NCI-H1930 (cell line): ENCODE data around the gene MARCKSL1.
A peak's percentile ranks its signal among the peaks of the same experiment; 100 is the strongest.
"Not testable (repeated sequence)": the region's sequence is repeated elsewhere in the genome, so short reads cannot be mapped to it uniquely, and the experiment has no call there.

ENCODE experiments used
- DNase-seq, 2 experiments: peaks; one replicate each; lab custom pipeline; 2025; lab: John Stamatoyannopoulos, UW

MARCKSL1 gene

DNA sequence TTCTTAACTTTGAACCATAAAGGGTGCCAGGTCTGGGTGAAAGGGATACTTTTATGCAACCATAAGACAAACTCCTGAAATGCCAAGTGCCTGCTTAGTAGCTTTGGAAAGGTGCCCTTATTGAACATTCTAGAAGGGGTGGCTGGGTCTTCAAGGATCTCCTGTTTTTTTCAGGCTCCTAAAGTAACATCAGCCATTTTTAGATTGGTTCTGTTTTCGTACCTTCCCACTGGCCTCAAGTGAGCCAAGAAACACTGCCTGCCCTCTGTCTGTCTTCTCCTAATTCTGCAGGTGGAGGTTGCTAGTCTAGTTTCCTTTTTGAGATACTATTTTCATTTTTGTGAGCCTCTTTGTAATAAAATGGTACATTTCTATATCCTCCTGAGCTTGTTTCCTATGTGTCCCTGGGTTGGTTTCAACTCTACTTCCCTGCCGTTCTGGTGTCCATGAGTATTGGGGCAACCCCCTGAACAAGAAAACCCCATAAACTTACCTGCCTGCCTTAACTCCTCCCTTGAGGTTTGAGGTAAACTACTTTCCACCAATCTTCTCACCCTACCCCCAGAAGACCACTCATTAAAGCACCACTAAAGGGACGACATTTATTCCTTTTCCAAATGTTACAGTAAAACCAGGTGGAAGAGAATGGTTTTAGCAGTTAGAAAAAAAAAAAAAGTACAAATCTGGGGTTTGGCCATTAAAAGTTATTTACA, 2.6 kb downstream of the MARCKSL1 start:
- no peak for DNase-seq

DNA sequence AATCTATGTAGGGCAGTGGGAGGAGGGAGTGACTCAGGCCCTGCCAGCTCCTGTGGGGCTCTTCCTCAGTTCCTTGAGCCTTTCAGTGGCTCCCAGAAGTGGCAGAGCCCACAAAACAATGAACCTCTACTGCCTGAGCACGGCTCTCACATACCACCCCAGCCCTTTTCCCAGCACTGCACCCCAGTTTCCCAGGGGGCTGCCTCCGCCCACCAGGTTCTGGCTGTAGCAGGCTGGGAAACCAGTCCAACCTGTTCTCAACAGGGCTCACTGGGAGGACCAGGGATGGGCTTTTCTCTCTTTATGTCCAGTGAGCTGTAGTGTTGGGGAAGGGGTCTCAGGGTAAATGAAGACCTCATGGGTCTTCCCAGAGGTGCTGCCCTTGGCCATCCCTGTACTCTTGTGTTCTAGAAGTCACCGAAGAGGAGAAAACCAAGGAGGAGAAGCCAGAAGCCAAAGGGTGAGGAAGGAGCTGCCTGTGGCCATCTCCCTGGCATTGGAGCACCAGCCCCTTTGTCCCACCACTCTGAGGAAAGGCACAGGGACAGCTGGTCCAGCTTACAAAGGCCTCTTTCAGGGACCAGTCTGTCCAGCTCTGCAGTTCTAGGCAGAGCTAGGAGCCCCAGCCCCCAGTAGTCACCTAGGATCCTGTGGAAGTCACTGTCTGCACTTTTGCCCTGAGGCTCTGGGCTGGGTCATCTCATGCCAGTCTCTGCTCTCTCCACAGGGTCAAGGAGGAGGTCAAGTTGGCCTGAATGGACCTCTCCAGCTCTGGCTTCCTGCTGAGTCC, 3.5 kb downstream of the MARCKSL1 start:
- no peak for DNase-seq

DNA sequence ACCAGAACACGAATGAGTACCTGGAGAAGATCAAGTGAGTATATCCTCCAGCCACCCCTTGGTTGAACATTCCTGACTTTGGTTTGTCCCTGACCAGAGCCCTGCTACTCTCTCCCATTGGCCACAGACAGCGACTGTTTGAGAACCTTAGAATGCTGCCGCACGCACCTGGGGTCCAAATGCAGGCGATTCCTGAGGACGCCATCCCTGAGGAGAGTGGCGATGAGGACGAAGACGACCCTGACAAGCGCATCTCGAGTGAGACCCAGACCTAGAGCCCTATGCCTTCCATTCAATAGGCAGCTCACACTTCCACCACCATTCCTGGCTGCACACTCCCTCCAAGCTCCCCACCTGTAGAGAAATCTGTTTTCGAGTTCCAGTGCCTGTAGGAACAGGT, 4.5 kb downstream of the MARCKSL1 start:
- no peak for DNase-seq

DNA sequence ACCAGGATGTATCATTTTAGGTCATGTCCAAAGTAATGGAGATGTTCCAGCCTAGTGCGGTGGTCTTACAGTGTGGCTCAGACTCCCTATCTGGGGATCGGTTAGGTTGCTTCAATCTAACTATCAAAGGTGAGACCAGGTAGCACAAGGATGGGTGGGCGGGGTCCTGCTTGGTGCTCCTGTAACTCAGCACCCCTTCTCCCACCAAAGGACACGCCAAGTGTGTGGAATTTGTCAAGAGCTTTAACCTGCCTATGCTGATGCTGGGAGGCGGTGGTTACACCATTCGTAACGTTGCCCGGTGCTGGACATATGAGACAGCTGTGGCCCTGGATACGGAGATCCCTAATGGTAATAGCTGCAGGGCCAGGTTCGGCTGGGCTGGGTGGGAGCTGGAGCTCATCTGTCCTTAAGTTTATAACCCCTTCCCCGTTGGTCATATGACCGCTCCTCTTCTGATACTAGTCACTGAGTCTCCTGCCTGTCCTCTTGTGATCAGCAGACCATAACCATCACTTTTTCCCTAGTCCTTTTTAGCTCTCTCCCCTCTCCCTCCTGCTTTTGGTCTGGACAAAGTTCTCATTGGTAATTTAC, 5.4 kb downstream of the MARCKSL1 start:
- no peak for DNase-seq

DNA sequence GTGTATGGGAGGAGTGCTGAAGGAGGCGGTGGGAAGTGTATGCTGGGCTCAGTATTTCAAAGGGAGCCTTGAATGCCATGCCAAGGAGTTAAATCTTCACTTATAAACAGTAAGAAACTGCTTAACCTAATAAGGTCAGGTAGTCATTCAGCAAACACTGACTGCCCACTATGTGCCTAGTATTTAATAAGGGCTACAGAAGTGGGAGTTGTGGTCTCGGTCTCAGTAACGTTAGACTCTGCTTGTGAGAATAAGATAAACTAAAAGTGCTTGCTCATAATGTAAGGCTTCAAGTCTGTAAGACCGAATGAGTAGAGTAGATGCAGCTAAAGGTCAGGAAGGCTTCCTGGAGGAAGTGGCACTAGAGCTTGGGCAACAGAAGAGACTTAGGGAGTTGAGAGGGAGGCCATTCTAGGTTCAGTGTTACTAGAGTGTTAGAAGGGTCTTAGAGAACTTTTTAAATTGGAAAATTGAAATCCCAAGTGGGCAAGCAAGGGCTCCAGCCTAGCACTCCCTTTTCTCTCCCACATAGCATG, 6.0 kb downstream of the MARCKSL1 start:
- DNase-seq, result no peak

DNA sequence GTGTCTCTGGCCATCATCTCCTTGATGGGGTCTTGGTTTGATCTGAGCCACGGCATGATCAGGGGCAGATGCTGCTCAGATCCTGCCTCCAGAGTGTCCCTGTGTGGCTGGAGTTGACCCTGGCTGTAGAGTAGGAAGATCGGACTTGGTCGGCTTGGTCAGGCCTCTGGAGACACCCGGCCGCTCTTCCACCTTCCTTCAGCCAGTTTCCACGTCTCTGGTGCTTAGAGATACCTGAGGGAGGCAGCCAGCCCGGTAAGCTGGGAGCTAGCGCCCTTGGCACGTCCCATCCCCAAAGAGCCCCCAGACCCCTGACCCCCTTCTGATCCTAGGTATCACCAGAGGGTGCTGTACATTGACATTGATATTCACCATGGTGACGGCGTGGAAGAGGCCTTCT, 8.8 kb downstream of the MARCKSL1 start:
- no peak for DNase-seq

DNA sequence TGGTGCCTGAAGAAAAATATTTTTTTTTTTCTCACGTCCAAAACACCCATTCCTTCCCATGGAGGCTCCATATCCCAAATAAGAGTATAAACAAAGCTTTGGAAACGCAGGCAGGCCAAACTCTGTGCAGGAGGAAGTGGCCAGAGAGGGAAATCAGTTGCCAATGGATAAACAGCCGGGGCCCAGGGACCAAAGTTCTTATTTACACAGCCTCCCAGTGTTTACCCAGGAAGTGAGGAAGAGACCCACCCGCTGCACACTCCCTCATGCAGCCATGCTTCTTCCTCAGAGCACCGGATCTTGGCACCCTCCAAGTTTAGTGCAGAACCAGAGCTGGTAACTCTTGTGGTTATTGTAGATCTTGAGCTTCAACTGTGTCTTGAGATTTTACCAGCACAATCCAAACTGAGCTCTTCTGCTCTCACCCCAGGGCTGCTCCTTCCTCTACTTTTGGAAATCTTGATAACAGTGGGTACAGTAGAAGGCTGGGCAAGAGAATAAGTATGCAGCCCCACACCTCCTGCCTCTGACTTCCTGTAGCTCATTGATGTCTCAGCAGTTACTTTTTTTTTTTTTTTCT, 14.2 kb downstream of the MARCKSL1 start:
- DNase-seq, result no peak

DNA sequence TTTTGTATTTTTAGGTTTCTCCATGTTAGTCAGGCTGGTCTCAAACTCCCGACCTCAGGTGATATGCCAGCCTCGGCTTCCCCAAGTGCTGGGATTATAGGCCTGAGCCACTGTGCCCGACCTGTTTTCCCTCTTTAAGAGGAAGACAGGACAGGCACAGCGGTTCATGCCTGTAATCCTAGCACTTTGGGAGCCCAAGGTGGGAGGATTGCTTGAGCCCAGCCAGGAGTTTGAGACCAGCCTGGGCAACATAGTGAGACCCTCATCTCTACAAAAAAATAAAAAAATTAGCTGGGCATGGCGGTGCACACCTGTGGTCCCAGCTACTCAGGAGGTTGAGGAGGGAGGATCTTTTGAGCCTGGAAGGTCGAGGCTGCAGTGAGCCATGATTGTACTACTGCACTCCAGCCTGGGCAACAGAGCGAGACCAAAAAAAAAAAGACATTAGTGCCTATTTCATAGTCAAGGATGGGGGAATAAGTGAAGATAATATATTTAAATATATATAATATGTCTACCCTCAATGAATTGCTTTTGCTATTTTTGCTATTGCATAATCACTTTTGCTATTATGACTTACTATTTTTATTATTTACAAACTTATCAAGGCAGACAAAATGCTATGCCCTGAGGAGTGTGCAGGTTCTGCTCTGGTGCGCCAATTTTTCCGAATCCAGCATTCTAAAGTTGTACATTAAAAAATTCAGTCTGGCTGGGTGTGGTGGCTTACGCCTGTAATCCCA, 17.7 kb downstream of the MARCKSL1 start:
- DNase-seq, result no peak

DNA sequence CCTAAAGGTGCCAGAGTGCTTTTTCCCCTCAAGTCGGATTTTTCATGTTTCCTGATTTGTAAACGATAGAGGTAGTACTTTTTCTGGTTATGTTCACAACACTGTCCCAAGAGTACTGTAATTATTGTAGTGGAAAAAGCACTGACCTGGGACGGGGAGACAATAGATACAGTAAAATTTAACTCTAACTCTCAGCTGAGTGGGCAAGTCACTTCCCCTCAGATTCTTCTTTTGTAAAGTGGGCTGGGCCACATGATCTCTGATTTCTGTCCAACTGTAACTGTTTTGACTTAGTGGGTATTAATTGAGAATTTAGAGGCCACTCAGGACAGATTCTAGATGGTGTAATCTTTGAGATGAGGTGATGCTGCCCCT, 19.1 kb downstream of the MARCKSL1 start:
- no peak for DNase-seq

DNA sequence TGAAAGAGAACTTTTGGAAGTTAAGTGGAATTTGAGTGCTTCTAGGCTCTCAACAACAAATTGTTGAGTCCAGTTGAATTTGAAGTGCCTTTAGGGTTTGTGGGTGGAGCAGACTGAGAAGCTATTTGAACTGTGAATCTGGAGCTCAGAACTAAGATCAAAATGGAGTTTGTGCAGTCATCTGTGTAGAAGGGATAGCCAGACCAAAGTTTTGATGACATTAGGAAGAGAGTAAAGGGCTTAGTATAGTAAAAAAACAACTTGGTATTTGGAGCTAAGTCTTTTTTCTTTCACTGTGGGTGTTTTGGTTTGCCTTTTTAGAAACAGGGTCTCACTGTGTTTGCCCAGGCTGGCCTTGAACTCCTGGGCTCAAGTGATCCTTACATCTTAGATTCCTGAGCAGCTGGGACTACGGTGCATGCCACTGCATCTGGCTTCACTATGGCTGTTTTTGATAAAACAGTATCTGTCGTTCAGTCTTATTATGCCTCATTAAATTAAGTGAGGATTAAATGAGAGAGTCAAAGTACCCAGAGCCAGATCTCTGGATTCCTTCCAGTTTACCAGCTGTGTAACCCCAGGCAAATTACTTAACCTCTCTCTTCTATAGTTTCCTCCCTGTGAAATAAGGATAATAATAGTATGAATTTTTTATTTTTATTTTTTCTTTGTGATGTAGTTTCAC, 24.2 kb downstream of the MARCKSL1 start:
- DNase-seq, result no peak

DNA sequence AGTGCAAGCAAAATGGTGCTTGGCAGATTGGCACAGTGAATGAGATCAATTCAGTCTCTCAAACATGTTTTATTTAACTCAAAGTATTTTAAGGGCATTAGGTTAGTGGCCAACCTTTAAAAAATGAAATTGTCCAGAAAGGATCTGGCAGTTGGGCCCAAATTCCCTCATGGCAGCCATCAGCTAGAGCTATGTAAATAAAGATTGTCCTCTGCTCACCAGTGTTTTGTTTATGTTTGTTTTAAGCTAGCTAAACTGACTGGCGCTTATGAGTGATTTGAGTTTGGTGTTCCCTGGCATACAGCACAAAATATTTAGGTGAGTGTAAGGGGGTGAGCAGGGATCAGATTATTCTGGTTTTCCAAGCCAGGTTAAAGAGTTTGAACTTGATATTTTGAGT, 26.1 kb downstream of the MARCKSL1 start:
- no peak for DNase-seq

DNA sequence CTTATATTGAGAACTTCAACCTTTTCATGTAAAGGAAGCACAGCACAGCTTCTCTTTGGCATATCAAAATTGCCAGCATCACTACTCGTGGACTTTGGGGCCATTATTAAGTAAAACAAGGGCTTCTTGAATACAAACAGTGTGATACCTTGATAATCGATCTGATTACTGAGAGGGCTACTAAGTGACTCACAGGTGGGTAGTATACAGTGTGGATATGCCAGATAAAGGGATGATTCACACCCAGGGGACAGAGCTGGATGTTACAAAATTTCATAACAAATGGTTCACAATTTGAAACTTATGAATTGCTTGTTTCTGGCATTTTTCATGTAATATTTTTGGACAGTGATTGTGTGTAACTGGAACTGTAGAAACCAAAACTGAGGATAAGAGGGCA, 28.7 kb downstream of the MARCKSL1 start:
- DNase-seq, result no peak

DNA sequence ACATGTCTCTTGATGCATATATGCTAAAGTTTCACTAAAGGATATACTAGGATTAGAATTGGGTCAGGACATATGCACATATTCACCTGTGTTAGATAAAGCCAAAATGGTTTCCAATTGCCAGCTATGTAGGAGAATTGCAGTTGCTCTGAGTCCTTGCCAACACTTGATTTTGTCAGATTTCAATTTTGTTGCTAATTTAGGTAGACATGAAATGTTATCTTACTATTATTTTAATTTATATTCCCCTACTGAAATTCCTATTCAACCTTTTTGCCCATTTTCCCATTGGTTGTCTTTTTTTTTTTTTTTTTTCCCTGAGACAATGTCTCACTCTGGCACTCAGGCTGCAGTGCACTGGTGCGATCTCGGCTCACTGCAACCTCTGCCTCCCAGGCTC, 30.7 kb downstream of the MARCKSL1 start:
- DNase-seq, result no peak

DNA sequence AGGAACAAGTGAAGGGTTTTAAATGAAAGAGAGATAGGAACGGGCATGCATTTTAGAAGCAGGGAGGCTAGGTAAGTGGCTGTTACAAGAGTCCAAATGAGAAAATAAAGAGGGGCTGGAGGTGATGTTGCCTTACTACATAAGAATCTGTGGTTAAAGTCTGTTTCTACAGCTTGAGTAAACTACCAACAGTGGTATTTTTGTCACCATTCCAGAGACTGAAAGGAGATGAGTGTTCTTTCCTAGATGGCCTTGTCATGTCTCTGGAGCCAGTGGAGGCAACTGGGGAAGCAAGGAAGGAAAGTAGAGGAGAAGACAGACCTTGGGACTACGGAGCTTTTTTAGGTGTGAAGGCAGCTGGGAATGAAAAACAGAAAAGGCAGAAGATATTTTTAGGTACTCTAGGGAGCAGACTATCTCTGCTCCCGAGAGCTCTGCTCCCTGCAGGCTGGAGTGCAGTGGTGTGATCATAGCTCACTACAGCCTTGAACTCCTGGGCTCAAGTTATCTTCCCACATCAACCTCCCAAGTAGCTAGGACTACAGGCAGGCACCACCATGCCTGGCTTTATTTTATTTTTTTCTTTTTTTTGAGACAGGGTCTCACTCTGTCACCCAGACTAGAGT, 31.9 kb downstream of the MARCKSL1 start:
- DNase-seq, result no peak

DNA sequence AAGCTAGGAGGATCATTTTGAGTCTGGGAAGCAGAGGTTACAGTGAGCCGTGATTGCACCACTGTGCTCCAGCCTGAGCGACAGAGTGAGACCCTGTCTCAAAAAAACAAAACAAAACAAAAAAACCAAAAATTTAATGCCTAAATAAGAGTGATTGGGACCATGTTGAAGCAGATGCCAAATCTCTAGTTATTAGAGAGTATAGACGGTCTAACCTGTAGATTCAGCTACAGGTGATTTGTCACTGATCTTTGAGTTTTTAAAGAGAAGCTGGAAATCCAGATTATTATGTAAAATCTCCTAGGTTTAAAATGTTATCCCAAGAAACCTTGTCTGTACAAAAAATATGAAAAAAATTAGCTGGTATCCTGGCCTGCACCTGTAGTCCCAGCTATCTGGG, 32.7 kb downstream of the MARCKSL1 start:
- DNase-seq, result no peak

DNA sequence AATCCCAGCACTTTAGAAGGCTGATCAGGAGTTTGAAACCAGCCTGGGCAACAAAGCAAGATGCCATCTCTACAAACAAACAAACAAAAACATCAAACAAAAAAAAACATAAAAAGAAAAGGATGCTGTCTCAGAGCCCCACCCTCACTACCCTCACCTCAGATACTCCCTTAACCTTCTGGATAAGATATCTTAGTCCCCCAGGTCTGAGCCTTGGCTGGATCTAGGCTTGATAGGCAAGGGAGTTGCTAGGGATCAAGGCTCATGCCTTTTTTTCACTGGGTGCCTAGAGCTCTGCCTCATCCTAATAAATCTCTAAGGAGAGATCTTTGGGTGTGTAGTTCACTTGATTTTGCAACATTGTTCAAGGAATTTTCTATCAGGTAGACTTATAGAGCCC, 36.7 kb downstream of the MARCKSL1 start:
- no peak for DNase-seq

DNA sequence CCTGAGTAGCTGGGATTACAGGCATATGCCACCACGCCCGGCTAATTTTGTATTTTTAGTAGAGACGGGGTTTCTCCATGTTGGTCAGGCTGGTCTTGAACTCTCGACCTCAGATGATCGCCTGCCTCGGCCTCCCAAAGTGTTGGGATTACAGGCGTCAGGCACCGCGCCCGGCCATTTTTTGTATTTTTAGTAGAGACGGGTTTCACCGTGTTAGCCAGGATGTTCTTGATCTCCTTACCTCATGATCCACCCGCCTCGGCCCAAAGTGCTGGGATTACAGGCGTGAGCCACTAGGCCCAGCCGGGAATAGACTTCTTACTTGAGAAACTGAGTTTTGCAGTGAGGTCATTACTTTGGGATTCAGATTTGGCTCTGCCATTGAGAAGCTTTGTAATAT, 37.8 kb downstream of the MARCKSL1 start:
- not testable (repeated sequence) for DNase-seq

DNA sequence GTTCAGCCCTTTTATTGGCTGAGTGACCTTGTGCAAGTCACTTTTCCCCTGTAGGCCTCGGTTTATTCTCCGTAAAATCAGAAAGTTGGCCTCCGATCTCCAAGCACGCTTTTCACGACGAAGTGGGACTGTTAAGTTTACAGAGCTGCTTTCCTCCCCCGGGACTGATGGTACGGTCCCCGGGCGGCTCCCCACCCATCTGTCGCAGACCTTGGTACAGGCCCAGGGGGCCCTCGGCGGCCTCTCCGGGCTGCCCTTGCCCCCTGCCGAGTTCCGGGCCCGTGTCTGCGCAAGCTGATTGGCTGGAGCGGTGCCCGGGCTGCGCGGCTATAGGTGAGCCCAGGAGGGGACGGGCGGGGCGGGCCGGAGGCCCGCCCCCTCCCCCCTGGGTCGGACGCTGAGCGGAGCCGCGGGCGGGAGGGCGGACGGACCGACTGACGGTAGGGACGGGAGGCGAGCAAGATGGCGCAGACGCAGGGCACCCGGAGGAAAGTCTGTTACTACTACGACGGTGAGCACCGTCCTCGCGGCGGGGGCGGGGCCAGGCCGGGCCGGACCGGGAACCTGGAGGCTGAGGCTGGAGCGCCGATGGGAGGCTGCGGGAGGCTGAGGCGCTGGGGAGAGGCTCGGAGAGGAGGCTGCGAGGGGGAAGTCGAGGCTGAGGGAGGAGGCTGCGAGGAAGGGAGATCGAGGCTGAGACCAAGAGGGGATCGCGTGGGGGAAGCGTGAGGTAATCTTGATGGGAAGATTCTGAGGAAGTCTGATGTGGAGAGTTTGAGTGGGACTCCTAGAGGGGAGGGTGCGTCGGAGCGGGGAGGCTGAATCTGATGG, 44.1 kb downstream of the MARCKSL1 start, which contains the start of gene HDAC1:
HDAC1 (plus strand) TSS at position 376 of the 831 bp plus-strand sequence; CDS start at position 463, 87 bp downstream.
- peak; percentile 80 to 87 for DNase-seq

DNA sequence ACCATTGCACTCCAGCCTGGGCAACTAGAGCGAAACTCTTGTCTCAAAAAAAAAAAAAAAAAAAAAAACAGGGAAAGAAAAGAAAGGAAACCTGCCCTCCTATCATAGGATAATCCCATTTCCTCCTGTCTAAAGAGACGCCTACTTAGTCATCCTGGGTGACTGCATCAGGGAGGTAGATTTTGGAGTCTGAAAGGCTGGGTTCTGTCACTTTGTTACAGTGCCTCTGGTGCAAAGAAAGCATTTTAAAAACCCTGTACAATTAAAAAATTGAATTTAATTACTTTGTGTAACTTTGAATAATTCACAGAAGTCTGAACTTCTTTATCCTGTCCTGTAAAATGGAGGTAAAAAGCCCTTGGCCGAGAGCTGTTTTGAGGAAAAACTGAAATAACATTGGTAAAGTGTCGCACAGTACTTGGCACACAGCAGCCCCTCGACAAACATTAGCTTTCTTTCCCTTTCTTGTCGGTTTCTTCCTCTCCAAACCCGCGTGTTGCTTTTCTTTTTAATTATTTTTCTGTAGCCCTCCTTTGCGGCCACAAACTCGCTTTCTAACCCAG, 44.8 kb downstream of the MARCKSL1 start:
- no peak for DNase-seq
